IPS-20b (cell line): ENCODE data around the gene CHRNG.

ENCODE experiments used
- H3K27ac ChIP-seq: one replicate; pipeline ENCODE4 v1.5.1; 2013; ENCODE audit warnings: low read length
- H3K27me3 ChIP-seq: 2 replicates; pipeline ENCODE4 v1.6.1; 2013; ENCODE audit warnings: mild to moderate bottlenecking, low read length, inconsistent platforms; ENCODE audit not compliant: insufficient read depth
- H3K36me3 ChIP-seq: 2 replicates; pipeline ENCODE4 v1.6.1; 2013; ENCODE audit warnings: low read depth, mild to moderate bottlenecking, inconsistent platforms, low read length, moderate library complexity; ENCODE audit not compliant: insufficient read depth
- H3K4me1 ChIP-seq: 2 replicates; pipeline ENCODE4 v1.6.1; 2013; ENCODE audit warnings: mild to moderate bottlenecking, control low read depth, inconsistent platforms, low read length, moderate library complexity; ENCODE audit not compliant: insufficient read depth
- H3K4me3 ChIP-seq: 2 replicates; pipeline ENCODE4 v1.5.1; 2013; ENCODE audit warnings: mild to moderate bottlenecking, low read length, inconsistent platforms
- H3K9ac ChIP-seq: 2 replicates; pipeline ENCODE4 v1.6.1; 2013; ENCODE audit warnings: low read depth, mild to moderate bottlenecking, inconsistent platforms, low read length, moderate library complexity
- H3K9me3 ChIP-seq: 2 replicates; pipeline ENCODE4 v1.6.1; 2013; ENCODE audit warnings: mild to moderate bottlenecking, low read depth, low read length, inconsistent platforms; ENCODE audit not compliant: insufficient read depth

The CHRNG gene

GRCh38 chr2:232575404-232575746 lies 35.9 kb downstream of the CHRNG start:
- H3K9ac ChIP-seq, result no peak overlapping the region
- no peak overlapping the region for H3K4me3 ChIP-seq
- H3K27ac ChIP-seq, result no peak overlapping the region
- no peaks in the 10 kb centered on the region for H3K9me3 ChIP-seq
- H3K27me3 ChIP-seq, result no peaks in the 10 kb centered on the region
- no peaks in the 10 kb centered on the region for H3K4me1 ChIP-seq
- H3K36me3 ChIP-seq, result peaks cover 65% of the 10 kb centered on the region

- H3K9ac ChIP-seq, result no peak overlapping the region
- no peak overlapping the region for H3K4me3 ChIP-seq
- no peaks in the 10 kb centered on the region for H3K9me3 ChIP-seq
- H3K4me1 ChIP-seq, result no peaks in the 10 kb centered on the region
- no peak overlapping the region for H3K27ac ChIP-seq
- H3K36me3 ChIP-seq, result peaks cover 67% of the 10 kb centered on the region
- H3K27me3 ChIP-seq, result no peaks in the 10 kb centered on the region
These were observed 37.5 kb downstream of the CHRNG start for GRCh38 chr2:232576995-232577394.

DNA sequence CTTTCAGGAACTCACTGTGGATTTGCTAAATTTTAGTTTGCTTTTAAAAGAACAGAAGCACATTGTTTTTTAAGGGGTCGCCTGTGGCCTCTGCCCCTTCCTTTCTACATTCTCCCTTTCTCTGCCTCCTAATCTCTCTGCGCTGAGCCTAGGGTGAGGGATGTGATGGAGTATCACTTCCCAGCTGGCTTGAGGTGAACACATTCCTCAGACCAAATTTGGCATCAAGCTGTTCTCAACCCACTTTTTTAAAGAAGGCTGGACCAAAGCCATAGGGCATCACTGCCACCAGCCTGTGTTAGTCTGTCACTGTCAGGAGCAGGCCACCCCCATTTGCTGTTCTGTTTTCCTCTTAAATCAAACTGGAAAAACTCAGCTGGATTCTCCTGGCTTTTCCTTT lies 38.3 kb downstream of the CHRNG start:
- Histone ChIP-seq H3K4me1 (no peaks in the 10 kb centered on the region), H3K9me3 (no peaks in the 10 kb centered on the region), H3K4me3 (no peak overlapping the region), H3K36me3 (peaks cover 69% of the 10 kb centered on the region), H3K27ac (no peak overlapping the region), H3K27me3 (no peaks in the 10 kb centered on the region), H3K9ac (no peak overlapping the region)

DNA sequence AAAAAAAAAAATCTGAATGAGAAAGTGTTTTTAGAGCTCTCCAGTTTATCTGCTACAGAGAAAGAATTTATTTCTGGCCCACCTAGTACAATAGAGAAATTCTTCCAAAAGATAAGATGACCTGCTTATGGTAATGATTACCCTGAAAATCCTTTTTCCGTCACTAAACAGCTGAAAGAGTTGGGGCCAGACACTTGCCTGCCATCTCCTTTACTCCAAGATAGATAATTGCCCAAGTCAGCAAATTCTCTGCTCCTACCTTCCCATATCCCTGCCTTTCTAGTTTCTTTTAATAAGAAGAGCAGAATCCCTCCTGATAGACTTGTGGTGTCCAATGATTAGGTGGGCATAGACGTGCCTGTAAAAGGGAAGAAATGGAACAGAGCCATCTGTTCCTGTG lies 39.1 kb downstream of the CHRNG start:
- Histone ChIP-seq H3K27me3 (no peaks in the 10 kb centered on the region), H3K4me1 (no peaks in the 10 kb centered on the region), H3K9ac (no peak overlapping the region), H3K36me3 (peaks cover 69% of the 10 kb centered on the region), H3K4me3 (no peak overlapping the region), H3K9me3 (no peaks in the 10 kb centered on the region), H3K27ac (no peak overlapping the region)

DNA sequence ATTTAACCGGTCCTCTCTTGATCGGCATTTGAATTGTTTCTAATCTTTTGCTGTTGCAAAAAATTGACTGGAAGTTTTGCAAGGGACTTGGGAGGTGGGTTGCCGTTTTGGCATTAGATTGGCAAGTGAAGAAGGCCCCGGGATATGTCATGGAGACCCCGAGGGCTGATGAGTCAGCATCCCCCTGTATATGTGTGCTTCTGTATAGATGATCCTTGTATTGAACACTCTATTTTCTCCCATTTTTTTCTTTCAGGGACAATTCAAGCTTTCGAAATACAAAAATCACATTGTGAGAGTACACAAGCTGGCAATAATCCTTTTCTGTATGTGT lies 41.1 kb downstream of the CHRNG start:
- H3K27ac ChIP-seq, result no peak overlapping the region
- no peak overlapping the region for H3K4me3 ChIP-seq
- peaks cover 54% of the 10 kb centered on the region for H3K36me3 ChIP-seq
- H3K9me3 ChIP-seq, result no peaks in the 10 kb centered on the region
- no peaks in the 10 kb centered on the region for H3K4me1 ChIP-seq
- H3K27me3 ChIP-seq, result no peaks in the 10 kb centered on the region
- no peak overlapping the region for H3K9ac ChIP-seq

- Histone ChIP-seq H3K9ac (no peak overlapping the region), H3K4me3 (no peak overlapping the region), H3K4me1 (no peaks in the 10 kb centered on the region), H3K27ac (no peak overlapping the region), H3K36me3 (peaks cover 48% of the 10 kb centered on the region), H3K27me3 (no peaks in the 10 kb centered on the region), H3K9me3 (no peaks in the 10 kb centered on the region)
These were observed 42.2 kb downstream of the CHRNG start for GRCh38 chr2:232581725-232582124.

GRCh38 chr2:232584238-232584637 lies 44.7 kb downstream of the CHRNG start:
- no peaks in the 10 kb centered on the region for H3K4me1 ChIP-seq
- H3K9me3 ChIP-seq, result no peaks in the 10 kb centered on the region
- H3K36me3 ChIP-seq, result peaks cover 37% of the 10 kb centered on the region
- H3K27me3 ChIP-seq, result no peaks in the 10 kb centered on the region
- H3K4me3 ChIP-seq, result no peak overlapping the region
- H3K9ac ChIP-seq, result no peak overlapping the region
- no peak overlapping the region for H3K27ac ChIP-seq

- Histone ChIP-seq H3K9ac (no peak overlapping the region), H3K4me3 (no peak overlapping the region), H3K4me1 (no peaks in the 10 kb centered on the region; the same call in 1 of the 2 replicates), H3K9me3 (no peaks in the 10 kb centered on the region), H3K27me3 (no peaks in the 10 kb centered on the region), H3K27ac (no peak overlapping the region), H3K36me3 (peaks cover 19% of the 10 kb centered on the region)
These were observed 47.5 kb downstream of the CHRNG start for GRCh38 chr2:232586943-232587505.

GRCh38 chr2:232587512-232587911 lies 48.0 kb downstream of the CHRNG start:
- Histone ChIP-seq H3K4me3 (no peak overlapping the region), H3K27me3 (no peaks in the 10 kb centered on the region), H3K9me3 (no peaks in the 10 kb centered on the region), H3K36me3 (peaks cover 14% of the 10 kb centered on the region), H3K27ac (no peak overlapping the region), H3K9ac (no peak overlapping the region), H3K4me1 (no peaks in the 10 kb centered on the region; the same call in 1 of the 2 replicates)

- H3K4me1 ChIP-seq, result no peaks in the 10 kb centered on the region; the same call in 1 of the 2 replicates
- no peak overlapping the region for H3K27ac ChIP-seq
- H3K27me3 ChIP-seq, result no peaks in the 10 kb centered on the region
- H3K4me3 ChIP-seq, result no peak overlapping the region
- no peaks in the 10 kb centered on the region for H3K9me3 ChIP-seq
- no peak overlapping the region for H3K9ac ChIP-seq
- peaks cover 9% of the 10 kb centered on the region; the same call in 1 of the 2 replicates for H3K36me3 ChIP-seq
These were observed 48.5 kb downstream of the CHRNG start for GRCh38 chr2:232588031-232588430.

GRCh38 chr2:232588680-232589585 lies 49.4 kb downstream of the CHRNG start:
- H3K9me3 ChIP-seq, result no peaks in the 10 kb centered on the region
- H3K4me1 ChIP-seq, result no peaks in the 10 kb centered on the region; the same call in 1 of the 2 replicates
- peaks cover under 1% of the 10 kb centered on the region; the same call in 1 of the 2 replicates for H3K36me3 ChIP-seq
- no peak overlapping the region for H3K27ac ChIP-seq
- H3K9ac ChIP-seq, result no peak overlapping the region
- no peaks in the 10 kb centered on the region for H3K27me3 ChIP-seq
- no peak overlapping the region for H3K4me3 ChIP-seq

GRCh38 chr2:232592772-232593395 lies 53.4 kb downstream of the CHRNG start:
- Histone ChIP-seq H3K4me1 (no peaks in the 10 kb centered on the region; the same call in 1 of the 2 replicates), H3K9me3 (no peaks in the 10 kb centered on the region), H3K9ac (no peak overlapping the region), H3K27me3 (no peaks in the 10 kb centered on the region), H3K27ac (no peak overlapping the region), H3K4me3 (no peak overlapping the region), H3K36me3 (no peaks in the 10 kb centered on the region)
